Calu3 (cell line): ENCODE data around the gene KLC3. TPM values are rescaled to one million over a fixed set of nuclear protein-coding genes. Genes with fewer than 3 reads are reported as not detected.

Experiments
- BruUV-seq: library from RNA; stranded (reverse); fragments of 400-500 nt; replicated peaks from 2 replicates; lab custom pipeline; 2021; lab: Mats Ljungman, UMichigan
- CTCF ChIA-PET: fragments of 300-600 bp; sonication (Branson Sonifier 250); formaldehyde crosslinking; loops from one replicate; lab custom pipeline; 2022; ENCODE audit warnings: antibody characterized with exemption; lab: Charles Lee
- DNase-seq: peaks from one replicate; pipeline ENCODE4 v3.0.0; 2022
- H3K27ac Mint-ChIP-seq: one replicate; pipeline ENCODE4 v1.8.0; 2022; ENCODE audit warnings: mixed read lengths; ENCODE audit not compliant: unreplicated experiment
- H3K27me3 Mint-ChIP-seq: one replicate; pipeline ENCODE4 v1.8.0; 2022; ENCODE audit warnings: mixed read lengths; ENCODE audit not compliant: unreplicated experiment
- H3K36me3 Mint-ChIP-seq: one replicate; pipeline ENCODE4 v1.8.0; 2022; ENCODE audit warnings: mild to moderate bottlenecking, moderate library complexity, mixed read lengths; ENCODE audit not compliant: insufficient read depth, unreplicated experiment
- H3K4me1 Mint-ChIP-seq: one replicate; pipeline ENCODE4 v1.8.0; 2022; ENCODE audit warnings: mild to moderate bottlenecking, low read depth, mixed read lengths; ENCODE audit not compliant: unreplicated experiment
- H3K4me3 Mint-ChIP-seq: one replicate; pipeline ENCODE4 v1.8.0; 2022; ENCODE audit warnings: mild to moderate bottlenecking, low read depth, moderate library complexity, mixed read lengths; ENCODE audit not compliant: unreplicated experiment
- H3K9me3 Mint-ChIP-seq: one replicate; pipeline ENCODE4 v1.8.0; 2022; ENCODE audit warnings: low read depth, mixed read lengths; ENCODE audit not compliant: unreplicated experiment
- CTCF ChIP-seq: fragments of 200-600 bp; IDR thresholded peaks from one replicate; pipeline ENCODE4 v1.8.0; 2022; ENCODE audit warnings: antibody characterized with exemption; ENCODE audit not compliant: unreplicated experiment
- intact Hi-C: fragments of 100-400 bp; cut with micrococcal nuclease; formaldehyde crosslinking; loops from one replicate; pipeline ENCODE4 v1.10.0; 2022; ENCODE audit not compliant: unreplicated experiment
- total RNA-seq: library from RNA; stranded (reverse); gene quantifications from 2 replicates; pipeline ENCODE4 v1.2.3, GENCODE V29; 2022

Gene KLC3
- total RNA-seq, 1 experiment from 2014 or later: 3.3 TPM

GRCh38 chr19:45336696-45337251 is 3.8 kb upstream of the KLC3 start:
- no peaks in the 10 kb centered on the region for H3K27me3 Mint-ChIP-seq
- H3K27ac Mint-ChIP-seq: no peak overlapping the region
- TF ChIP-seq CTCF: no peak
- H3K9me3 Mint-ChIP-seq: no peaks in the 10 kb centered on the region
- H3K36me3 Mint-ChIP-seq: peaks cover 11% of the 10 kb centered on the region
- H3K4me1 Mint-ChIP-seq: no peaks in the 10 kb centered on the region
- H3K4me3 Mint-ChIP-seq: no peak overlapping the region
- no TSS peak for BruUV-seq
- CTCF ChIA-PET: no interaction called here
- intact Hi-C loops: no loop called here
- DNase-seq: no peak

- no peak overlapping the region for H3K4me3 Mint-ChIP-seq
- H3K27me3 Mint-ChIP-seq: no peaks in the 10 kb centered on the region
- CTCF ChIA-PET: interaction anchor here (1.4 kb wide), 1 partner anchor 139 kb away, joined by 5 read pairs; no protein-coding TSS in a partner anchor
- no peak for TF ChIP-seq CTCF
- DNase-seq: no peak
- no TSS peak for BruUV-seq
- H3K27ac Mint-ChIP-seq: no peak overlapping the region
- intact Hi-C loops: loop anchor here (2.0 kb wide), 1 partner anchor 87 kb away; no protein-coding TSS in a partner anchor
- no peaks in the 10 kb centered on the region for H3K9me3 Mint-ChIP-seq
- peaks cover 11% of the 10 kb centered on the region for H3K36me3 Mint-ChIP-seq
- no peaks in the 10 kb centered on the region for H3K4me1 Mint-ChIP-seq
These were observed 921 bp upstream of the KLC3 start for GRCh38 chr19:45339629-45340028.

- Mint-ChIP-seq H3K27ac (no peak overlapping the region), H3K27me3 (no peaks in the 10 kb centered on the region), H3K4me3 (no peak overlapping the region), H3K36me3 (peaks cover 19% of the 10 kb centered on the region), H3K9me3 (no peaks in the 10 kb centered on the region), H3K4me1 (no peaks in the 10 kb centered on the region)
- CTCF ChIA-PET: no interaction called here
- peak; percentile 31 for DNase-seq
- no TSS peak for BruUV-seq
- no peak for TF ChIP-seq CTCF
- intact Hi-C loops: no loop called here
These were observed 426 bp downstream of the KLC3 start for GRCh38 chr19:45340899-45341453.

GRCh38 chr19:45342911-45343310 is 2.4 kb downstream of the KLC3 start:
- Mint-ChIP-seq H3K4me3 (no peak overlapping the region), H3K9me3 (no peaks in the 10 kb centered on the region), H3K4me1 (no peaks in the 10 kb centered on the region), H3K36me3 (peaks cover 26% of the 10 kb centered on the region), H3K27ac (no peak overlapping the region), H3K27me3 (no peaks in the 10 kb centered on the region)
- no peak for TF ChIP-seq CTCF
- no TSS peak for BruUV-seq
- CTCF ChIA-PET: no interaction called here
- no peak for DNase-seq
- intact Hi-C loops: no loop called here
